Spleen (tissue), 11 donors: ENCODE results near the gene DTWD2. TPM values are rescaled to one million over a fixed set of nuclear protein-coding genes. Genes with fewer than 3 reads are reported as not detected.
A peak's percentile ranks its signal among the peaks of the same experiment; 100 is the strongest.

Experiments
- DNase-seq: peaks from one replicate; pipeline ENCODE4 v3.0.0-alpha.2; 2020
- H3K27ac ChIP-seq, 8 donors: fragments of 200-600 bp; sonication (generic) in 7 of 8; 1 replicate in 4 of 8; 2 replicates in 4 of 8; pipeline versions ENCODE4 v1.5.0 to v1.8.0; 2016 to 2021; ENCODE audit warnings: inconsistent platforms in 4 of 8, mild to moderate bottlenecking in 4 of 8, moderate library complexity in 1 of 8
- H3K27me3 ChIP-seq, 7 donors: fragments of 200-600 bp; sonication (generic) in 6 of 7; replicated peaks in 1 of 7; 1 replicate in 4 of 7; 2 replicates in 3 of 7; pipeline versions ENCODE4 v1.5.0 to v1.8.0; 2016 to 2021; ENCODE audit warnings: inconsistent platforms in 3 of 7, mild to moderate bottlenecking in 1 of 7
- H3K36me3 ChIP-seq, 6 donors: fragments of 200-600 bp; sonication (generic) in 5 of 6; 1 replicate in 4 of 6; 2 replicates in 2 of 6; pipeline versions ENCODE4 v1.5.0 to v1.8.0; 2016 to 2021; ENCODE audit warnings: inconsistent platforms in 2 of 6
- H3K4me1 ChIP-seq, 6 donors: fragments of 200-600 bp; sonication (generic) in 5 of 6; 1 replicate in 3 of 6; 2 replicates in 3 of 6; pipeline versions ENCODE4 v1.5.0 to v1.8.0; 2016 to 2021; ENCODE audit warnings: inconsistent platforms in 3 of 6
- H3K4me3 ChIP-seq, 8 donors: fragments of 200-600 bp; sonication (generic) in 7 of 8; 1 replicate in 4 of 8; 2 replicates in 4 of 8; pipeline versions ENCODE4 v1.5.0 to v1.8.0; 2016 to 2021; ENCODE audit warnings: inconsistent platforms in 4 of 8, mild to moderate bottlenecking in 4 of 8, moderate library complexity in 2 of 8
- H3K9me3 ChIP-seq, 8 donors: fragments of 200-600 bp; sonication (generic) in 7 of 8; 1 replicate in 4 of 8; 2 replicates in 4 of 8; pipeline versions ENCODE4 v1.5.0 to v1.8.0; 2016 to 2021; ENCODE audit warnings: inconsistent platforms in 4 of 8
- CTCF ChIP-seq, 11 experiments: fragments of 200-600 bp in 7 of 11; fragments of 450-650 bp in 4 of 11; sonication (generic) in 4 of 11; IDR thresholded peaks in 8 of 11; conservative IDR thresholded peaks in 3 of 11; 1 replicate in 7 of 11; 2 replicates in 4 of 11; pipeline versions ENCODE4 v1.4.0 to v1.8.0; 2016 to 2021; ENCODE audit warnings: antibody characterized with exemption in 11 of 11, inconsistent platforms in 4 of 11, mild to moderate bottlenecking in 1 of 11
- POLR2A ChIP-seq, 3 donors: fragments of 450-650 bp; IDR thresholded peaks; one replicate each; pipeline ENCODE4 v1.5.1; 2017; ENCODE audit warnings: antibody characterized with exemption in 3 of 3, mild to moderate bottlenecking in 1 of 3
- POLR2AphosphoS5 ChIP-seq, 3 donors: sonication (generic); formaldehyde crosslinking; IDR thresholded peaks; one replicate each; pipeline ENCODE4 v1.5.1; 2017; ENCODE audit warnings: antibody characterized with exemption in 3 of 3
- WGBS, 5 donors: extraction: QIAGEN DNeasy Blood & Tissue Kit in 3 of 5; methylation state at CpG; one replicate each; pipeline versions ENCODE4 v1.1.5 to v1.1.7; 2013 to 2018; 5-methylcytosine and 5-hydroxymethylcytosine counted together
- intact Hi-C: fragments of 100-400 bp; cut with DNase I; formaldehyde crosslinking; loops from one replicate; pipeline ENCODE4 v1.15.0; 2023; ENCODE audit warnings: low total_unique reads
- polyA plus RNA-seq, 3 donors: library from polyadenylated mRNA; stranded (reverse); fragments of 200-250 nt; gene quantifications; one replicate each; pipeline ENCODE4 v1.2.1, GENCODE V29; 2013
- total RNA-seq, 7 donors: library from RNA; depleted of rRNA in 3 of 7; stranded (reverse); fragments of >200 nt in 3 of 7; fragmentation: NEBNext Ultra II Directional in 4 of 7; extraction: Animal tissue kit (Norgen Biotek cat#: 25700) in 4 of 7; gene quantifications; one replicate each; pipeline versions ENCODE4 v1.1.0 to v1.2.1, GENCODE V29; 2016 to 2021
- donor health status: healthy with polysubstance abuse.
- donor health status: DM: no; HTN: no; CAD: no; lungs with moderate emphysema.
- donor health status: DM: no; HTN: no; CAD: no.
- donor health status: Bipolar disorder and iron deficiency.
- donor health status: healthy.
- donor health status: DM: no; HTN: no; CAD: no.
- donor health status: DM: yes; HTN: yes; CAD: no.

The DTWD2 gene
- total and polyA plus RNA-seq, 10 donors: 1.2 to 25.5 (median 8.6) TPM

GRCh38 chr5:118933703-118934102 lies 54.6 kb downstream of the DTWD2 start:
- no peak overlapping the region for H3K27ac ChIP-seq
- no peak overlapping the region for H3K4me3 ChIP-seq
- no peaks in the 10 kb centered on the region for H3K27me3 ChIP-seq
- peaks cover 0 to 8% (median 0%) of the 10 kb centered on the region in 6 donors for H3K36me3 ChIP-seq
- TF ChIP-seq CTCF (IDR thresholded peaks at IDR 0.05 in 8 of 11, conservative IDR thresholded peaks at IDR 0.05 in 3 of 11) (no peak), POLR2AphosphoS5 (IDR thresholded peaks at IDR 0.05) (no peak), POLR2A (IDR thresholded peaks at IDR 0.05) (no peak)
- no peaks in the 10 kb centered on the region for H3K4me1 ChIP-seq
- 92 to 100% (median 98%) methylated on average over 1 of the region's 1 CpG for WGBS, 5 donors
- intact Hi-C loops: no loop called here
- peaks cover 0 to 9% (median 0%) of the 10 kb centered on the region in 8 donors for H3K9me3 ChIP-seq
- no peak for DNase-seq

GRCh38 chr5:118931564-118931963 lies 56.8 kb downstream of the DTWD2 start:
- no peaks in the 10 kb centered on the region for H3K27me3 ChIP-seq
- TF ChIP-seq CTCF (IDR thresholded peaks at IDR 0.05 in 8 of 11, conservative IDR thresholded peaks at IDR 0.05 in 3 of 11): no peak
- TF ChIP-seq POLR2AphosphoS5 (IDR thresholded peaks at IDR 0.05): no peak
- no peak for TF ChIP-seq POLR2A (IDR thresholded peaks at IDR 0.05)
- H3K9me3 ChIP-seq: peaks cover 0 to 9% (median 0%) of the 10 kb centered on the region in 8 donors
- WGBS, 5 donors: 96 to 98% (median 98%) methylated on average over 1 of the region's 1 CpG
- no peaks in the 10 kb centered on the region for H3K4me1 ChIP-seq
- DNase-seq: no peak
- no peak overlapping the region for H3K4me3 ChIP-seq
- no peak overlapping the region for H3K27ac ChIP-seq
- intact Hi-C loops: no loop called here
- H3K36me3 ChIP-seq: peaks cover 0 to 14% (median 0%) of the 10 kb centered on the region in 6 donors

- peaks cover 0 to 20% (median 0%) of the 10 kb centered on the region in 6 donors for H3K36me3 ChIP-seq
- H3K27ac ChIP-seq: peak overlapping the region in 6 of 8 donors; percentile 26 to 80 (median 62)
- WGBS, 5 donors: 29 to 73% (median 61%) methylated on average over 1 of the region's 1 CpG
- no peaks in the 10 kb centered on the region for H3K27me3 ChIP-seq
- intact Hi-C loops: no loop called here
- no peaks in the 10 kb centered on the region for H3K9me3 ChIP-seq
- H3K4me3 ChIP-seq: peak overlapping the region in 2 of 8 donors; percentile 26 to 41
- no peak for DNase-seq
- H3K4me1 ChIP-seq: no peaks in the 10 kb centered on the region
- TF ChIP-seq POLR2A (IDR thresholded peaks at IDR 0.05) (no peak), CTCF (IDR thresholded peaks at IDR 0.05 in 8 of 11, conservative IDR thresholded peaks at IDR 0.05 in 3 of 11) (no peak), POLR2AphosphoS5 (IDR thresholded peaks at IDR 0.05) (peak in 1 of 3 donors; percentile 22)
These were observed 64.3 kb downstream of the DTWD2 start for GRCh38 chr5:118924006-118924389.

- intact Hi-C loops: no loop called here
- no peak for DNase-seq
- H3K4me3 ChIP-seq: peak overlapping the region in 2 of 8 donors; percentile 26 to 41
These were observed 64.9 kb downstream of the DTWD2 start for GRCh38 chr5:118923295-118924005.

More at GRCh38 chr5:118923295-118924005, 64.9 kb downstream of the DTWD2 start:
- no peak for TF ChIP-seq POLR2AphosphoS5 (IDR thresholded peaks at IDR 0.05)
- TF ChIP-seq POLR2A (IDR thresholded peaks at IDR 0.05): no peak
- no peak for TF ChIP-seq CTCF (IDR thresholded peaks at IDR 0.05 in 8 of 11, conservative IDR thresholded peaks at IDR 0.05 in 3 of 11)
- Histone ChIP-seq H3K27ac (peak overlapping the region in 6 of 8 donors; percentile 26 to 80 (median 62)), H3K9me3 (no peaks in the 10 kb centered on the region), H3K36me3 (peaks cover 0 to 20% (median 0%) of the 10 kb centered on the region in 6 donors), H3K4me1 (no peaks in the 10 kb centered on the region), H3K27me3 (no peaks in the 10 kb centered on the region)
- 69 to 80% (median 71%) methylated on average over 15 of the region's 15 CpGs for WGBS, 5 donors
